Adrenal gland (tissue), 12 donors: ENCODE results near the gene MTMR4. TPM values are rescaled to one million over a fixed set of nuclear protein-coding genes. Genes with fewer than 3 reads are reported as not detected.

ENCODE experiments used
- DNase-seq, 7 donors: peaks; one replicate each; pipeline ENCODE4 v3.0.0-alpha.2; 2019 to 2020
- H3K27ac ChIP-seq, 5 donors: fragments of 200-600 bp; sonication (generic) in 4 of 5; 1 replicate in 3 of 5; 2 replicates in 2 of 5; pipeline versions ENCODE4 v1.5.1 to v1.8.0; 2016 to 2020; ENCODE audit warnings: mild to moderate bottlenecking in 1 of 5
- H3K27me3 ChIP-seq: fragments of 200-600 bp; 2 replicates; pipeline ENCODE4 v1.8.0; 2021
- H3K36me3 ChIP-seq, 2 donors: fragments of 200-600 bp; replicated peaks in 1 of 2; 1 replicate in 1 of 2; 2 replicates in 1 of 2; pipeline versions ENCODE4 v1.5.1 to v1.8.0; 2018 to 2022
- H3K4me1 ChIP-seq, 2 donors: fragments of 200-600 bp; replicated peaks in 1 of 2; 1 replicate in 1 of 2; 2 replicates in 1 of 2; pipeline versions ENCODE4 v1.5.1 to v1.8.0; 2018 to 2021
- H3K4me3 ChIP-seq, 4 donors: fragments of 200-600 bp; sonication (generic) in 3 of 4; one replicate each; pipeline ENCODE4 v1.5.1; 2016 to 2018
- H3K9me3 ChIP-seq, 3 donors: fragments of 200-600 bp; sonication (generic) in 1 of 3; replicated peaks in 1 of 3; 1 replicate in 2 of 3; 2 replicates in 1 of 3; pipeline versions ENCODE4 v1.5.1 to v1.8.0; 2016 to 2021
- CTCF ChIP-seq, 6 experiments: fragments of 450-650 bp in 4 of 6; fragments of 200-600 bp in 2 of 6; sonication (generic) in 1 of 6; IDR thresholded peaks; 1 replicate in 5 of 6; 2 replicates in 1 of 6; pipeline versions ENCODE4 v1.5.1 to v1.8.0; 2016 to 2021; ENCODE audit warnings: antibody characterized with exemption in 6 of 6, mild to moderate bottlenecking in 2 of 6, moderate library complexity in 1 of 6
- POLR2A ChIP-seq, 2 donors: fragments of 450-650 bp; IDR thresholded peaks; one replicate each; pipeline ENCODE4 v1.6.1; 2017; ENCODE audit warnings: antibody characterized with exemption in 2 of 2, mild to moderate bottlenecking in 2 of 2, moderate library complexity in 1 of 2
- WGBS, 4 donors: extraction: QIAGEN DNeasy Blood & Tissue Kit in 2 of 4; methylation state at CpG; one replicate each; pipeline versions ENCODE4 v1.1.5 to v1.1.7; 2013 to 2017; 5-methylcytosine and 5-hydroxymethylcytosine counted together
- intact Hi-C, 2 donors: fragments of 100-400 bp; cut with DNase I; formaldehyde crosslinking; loops; one replicate each; pipeline versions ENCODE4 v1.14.1 to v1.15.0; 2022 to 2023
- polyA plus RNA-seq, 3 donors: library from polyadenylated mRNA; stranded (reverse); fragments of 200-250 nt in 2 of 3; fragments of 350-450 nt in 1 of 3; fragmentation: Illumina TruSeq in 1 of 3; extraction: RNeasy Lipid Tissue Mini Kit (QIAGEN cat#74804) in 1 of 3; gene quantifications; one replicate each; pipeline ENCODE4 v1.2.3, GENCODE V29; 2013 to 2014
- total RNA-seq, 9 donors: library from RNA; depleted of rRNA in 4 of 9; stranded (reverse); fragments of >200 nt in 4 of 9; fragments of 120-200 nt in 1 of 9; fragmentation: NEBNext Ultra II Directional in 1 of 9; extraction: Animal tissue kit (Norgen Biotek cat#: 25700) in 1 of 9; gene quantifications; one replicate each; pipeline versions ENCODE4 v1.1.0 to v1.2.4, GENCODE V29; 2013 to 2023
- donor health status: healthy with polysubstance abuse.
- donor health status: Bipolar disorder and iron deficiency.
- donor health status: DM: yes; HTN: yes; CAD: no.
- donor health status: DM: no; HTN: no; CAD: no.
- donor health status: DM: no; HTN: no; CAD: no.
- donor health status: DM: yes; HTN: yes; CAD: no.

Gene MTMR4
- total and polyA plus RNA-seq, 12 donors: 11.4 to 85.2 (median 42.8) TPM

- intact Hi-C loops: no loop called here
Measured at GRCh38 chr17:58475985-58476384, 38.5 kb downstream of the MTMR4 start.

DNA sequence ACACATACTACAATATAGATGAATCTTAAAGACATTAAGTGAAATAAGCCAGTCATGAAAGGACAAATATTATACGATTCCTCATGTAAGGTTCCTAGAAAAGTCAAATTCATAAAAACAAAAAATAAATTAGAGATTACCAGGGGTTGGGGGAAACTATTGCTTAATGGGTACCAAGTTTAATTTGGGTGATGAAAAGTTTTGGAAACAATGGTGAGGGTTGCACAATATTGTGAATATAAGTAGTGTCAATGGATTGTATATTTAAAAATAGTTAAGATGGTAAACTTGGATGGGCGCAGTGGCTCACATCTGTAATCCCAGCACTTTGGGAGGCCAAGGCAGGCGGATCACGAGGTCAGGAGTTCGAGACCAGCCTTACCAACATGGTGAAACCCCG lies 44.1 kb downstream of the MTMR4 start:
- H3K27ac ChIP-seq: no peak overlapping the region
- WGBS, 4 donors: 89 to 94% (median 92%) methylated on average over 6 of the region's 6 CpGs
- no peaks in the 10 kb centered on the region for H3K4me1 ChIP-seq
- intact Hi-C loops: no loop called here
- TF ChIP-seq CTCF (IDR thresholded peaks at IDR 0.05): no peak
- no peak for TF ChIP-seq POLR2A (IDR thresholded peaks at IDR 0.05)
- no peaks in the 10 kb centered on the region for H3K9me3 ChIP-seq
- no peak for DNase-seq
- peaks cover 4% of the 10 kb centered on the region for H3K27me3 ChIP-seq
- H3K36me3 ChIP-seq: no peaks in the 10 kb centered on the region
- H3K4me3 ChIP-seq: no peak overlapping the region

More at GRCh38 chr17:58475985-58476384, 38.5 kb downstream of the MTMR4 start:
- Histone ChIP-seq H3K27ac (no peak overlapping the region), H3K4me3 (no peak overlapping the region), H3K36me3 (no peaks in the 10 kb centered on the region), H3K9me3 (no peaks in the 10 kb centered on the region), H3K27me3 (no peaks in the 10 kb centered on the region), H3K4me1 (no peaks in the 10 kb centered on the region)
- DNase-seq: no peak
- TF ChIP-seq POLR2A (IDR thresholded peaks at IDR 0.05): no peak
- no peak for TF ChIP-seq CTCF (IDR thresholded peaks at IDR 0.05)

- no peaks in the 10 kb centered on the region for H3K36me3 ChIP-seq
- no peak overlapping the region for H3K27ac ChIP-seq
- H3K27me3 ChIP-seq: peaks cover 4% of the 10 kb centered on the region
- no peak overlapping the region for H3K4me3 ChIP-seq
- intact Hi-C loops: no loop called here
- H3K4me1 ChIP-seq: no peaks in the 10 kb centered on the region
- WGBS, 4 donors: 74 to 80% (median 75%) methylated on average over 3 of the region's 3 CpGs
- TF ChIP-seq POLR2A (IDR thresholded peaks at IDR 0.05) (no peak), CTCF (IDR thresholded peaks at IDR 0.05) (no peak)
- DNase-seq: no peak
- no peaks in the 10 kb centered on the region for H3K9me3 ChIP-seq
Measured at GRCh38 chr17:58468944-58469343, 45.5 kb downstream of the MTMR4 start.

DNA sequence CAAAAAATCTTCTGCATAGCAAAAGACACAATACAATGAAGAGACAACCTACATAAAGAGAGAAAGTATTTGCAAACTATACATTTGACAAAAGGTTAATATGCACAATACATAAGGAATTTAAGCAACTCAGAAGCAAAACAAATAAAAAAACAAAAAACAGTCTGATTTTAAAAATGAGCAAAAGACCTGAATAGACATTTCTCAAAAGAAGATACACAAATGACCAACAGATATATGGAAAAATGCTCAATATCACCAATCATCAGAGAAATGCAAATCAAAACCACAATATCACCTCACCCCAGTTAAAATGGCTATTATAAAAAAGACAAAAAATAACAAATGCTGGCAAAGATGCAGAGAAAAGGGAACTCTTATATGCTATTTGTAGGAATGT lies 58.9 kb downstream of the MTMR4 start:
- Histone ChIP-seq H3K36me3 (no peaks in the 10 kb centered on the region), H3K4me1 (no peaks in the 10 kb centered on the region), H3K27ac (no peak overlapping the region), H3K4me3 (no peak overlapping the region), H3K27me3 (no peaks in the 10 kb centered on the region), H3K9me3 (no peaks in the 10 kb centered on the region)
- intact Hi-C loops: no loop called here
- TF ChIP-seq CTCF (IDR thresholded peaks at IDR 0.05): no peak
- no peak for TF ChIP-seq POLR2A (IDR thresholded peaks at IDR 0.05)
- no peak for DNase-seq
